ENCODE data around the gene AMPH.

The AMPH gene

DNA sequence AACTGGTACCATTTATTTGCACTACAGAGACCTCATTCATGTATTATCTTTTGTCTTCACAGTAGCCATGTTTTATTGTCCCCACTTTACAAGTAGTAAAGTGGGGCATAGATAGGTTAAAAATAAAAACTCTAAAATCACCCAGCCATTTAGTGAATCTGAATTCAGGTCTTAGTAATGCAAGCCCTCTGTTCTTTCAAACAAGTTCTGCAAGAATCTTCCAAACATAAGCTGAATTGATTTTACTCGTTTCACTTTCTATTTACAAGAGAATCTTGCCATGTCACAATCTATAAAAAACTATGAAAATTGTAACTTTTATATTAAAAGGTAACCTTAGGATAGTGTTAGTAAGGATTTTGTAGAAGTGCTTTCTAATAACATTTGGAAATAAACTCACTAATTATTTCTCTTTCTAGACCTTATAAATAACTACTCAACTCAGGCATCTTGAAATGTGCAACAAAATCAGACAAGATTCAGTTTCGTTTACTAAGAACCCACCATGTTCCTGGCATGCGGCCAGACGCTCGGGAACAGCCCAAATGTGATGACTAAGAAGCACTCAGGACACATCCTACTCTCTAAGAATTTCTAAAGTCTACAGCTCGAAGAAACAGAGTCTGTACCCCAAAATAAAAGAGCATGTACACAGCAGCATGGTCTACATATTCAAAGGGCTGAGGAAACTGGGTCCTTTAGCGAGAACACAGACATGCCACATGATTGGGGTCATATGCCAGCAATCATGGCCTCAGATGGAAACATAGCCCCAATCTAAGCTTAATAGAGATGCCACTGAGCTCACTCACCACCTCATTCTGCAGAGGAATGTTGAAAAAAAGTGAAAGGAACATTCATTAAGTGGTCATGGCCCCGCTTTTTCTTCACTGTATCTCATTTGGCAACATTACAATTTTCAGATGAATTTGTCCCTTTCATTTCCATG, 167.6 kb downstream of the AMPH start:
- no peak for DNase-seq (ENCODE audit: low spot score)

DNA sequence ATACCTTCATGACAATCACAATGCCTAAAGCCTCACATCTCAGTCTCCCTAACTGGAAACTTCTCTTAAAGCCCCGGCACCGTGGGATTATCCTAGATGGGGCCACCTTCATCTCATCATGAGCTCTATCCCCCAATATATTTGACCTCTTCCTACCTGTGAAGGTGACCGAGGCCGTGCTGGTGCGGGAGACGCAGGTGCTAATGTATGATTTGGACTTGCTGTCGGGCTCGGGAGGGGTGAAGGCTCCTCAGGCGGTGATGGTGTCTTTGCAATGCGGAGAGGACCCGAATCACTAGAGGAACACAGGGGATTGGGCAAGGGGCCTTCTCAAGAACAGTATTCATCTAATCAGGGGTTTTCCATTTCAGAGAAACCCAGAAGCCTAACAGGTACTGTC, 168.4 kb downstream of the AMPH start:
- no peak for DNase-seq (ENCODE audit: low spot score)

GRCh38 chr7:38461887-38462286, 169.3 kb downstream of the AMPH start:
- no peak for DNase-seq (ENCODE audit: low spot score)

- no peak for DNase-seq (ENCODE audit: low spot score)
These were observed 177.3 kb downstream of the AMPH start for GRCh38 chr7:38453826-38454225.

DNA sequence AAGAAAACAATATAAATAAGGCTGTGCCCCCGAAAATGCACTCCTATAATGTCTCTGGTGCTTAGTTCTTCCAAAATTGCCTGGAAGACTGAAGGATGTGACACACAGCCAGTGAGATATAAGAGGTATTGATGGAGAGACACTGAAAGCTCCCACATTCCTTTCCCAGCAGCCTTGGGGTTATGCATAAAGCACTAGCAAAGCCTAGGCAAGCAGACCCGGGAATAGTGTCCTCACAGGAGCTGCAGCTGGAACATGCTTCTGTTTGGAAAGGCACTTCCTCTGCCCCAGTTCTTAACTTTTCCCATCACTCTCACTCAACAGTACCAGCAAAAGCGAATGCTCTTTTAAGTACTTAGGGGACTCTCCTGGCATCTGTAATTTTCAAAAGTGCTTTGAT, 178.0 kb downstream of the AMPH start:
- DNase-seq (ENCODE audit: low spot score) = no peak

- no peak for DNase-seq (ENCODE audit: low spot score)
These were observed 178.5 kb downstream of the AMPH start for GRCh38 chr7:38452681-38453108.

GRCh38 chr7:38451840-38452239, 179.3 kb downstream of the AMPH start:
- DNase-seq (ENCODE audit: low spot score) = no peak

DNA sequence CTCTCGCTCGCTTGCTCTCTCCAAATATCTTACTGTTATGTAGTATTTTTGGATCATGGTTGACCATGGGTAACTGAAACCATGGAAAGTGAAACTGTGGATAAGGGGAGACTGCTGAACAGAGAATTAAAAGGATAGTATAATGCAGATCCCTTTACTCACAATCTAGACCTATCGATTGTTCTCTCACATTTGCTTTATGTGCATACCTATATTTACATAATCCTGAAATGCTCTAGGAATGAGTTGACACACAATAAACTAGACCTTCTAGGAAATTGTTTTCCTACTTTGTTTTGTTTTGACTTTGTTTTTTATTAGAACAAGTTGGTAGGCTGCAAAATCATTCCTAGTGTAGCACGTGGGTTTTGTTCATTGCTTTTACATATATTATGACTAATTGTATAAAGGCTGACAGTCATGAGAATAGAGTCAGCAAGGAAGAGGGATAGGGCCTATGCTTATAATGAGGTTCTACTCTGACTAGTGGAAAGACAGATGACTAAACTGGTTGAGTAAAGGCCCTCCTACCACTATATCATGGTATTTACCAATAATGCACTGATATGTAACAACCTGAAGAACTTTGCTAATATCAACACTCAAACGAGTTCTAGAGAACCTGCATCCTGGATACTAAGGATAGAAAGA, 182.5 kb downstream of the AMPH start:
- DNase-seq (ENCODE audit: low spot score) = no peak

DNA sequence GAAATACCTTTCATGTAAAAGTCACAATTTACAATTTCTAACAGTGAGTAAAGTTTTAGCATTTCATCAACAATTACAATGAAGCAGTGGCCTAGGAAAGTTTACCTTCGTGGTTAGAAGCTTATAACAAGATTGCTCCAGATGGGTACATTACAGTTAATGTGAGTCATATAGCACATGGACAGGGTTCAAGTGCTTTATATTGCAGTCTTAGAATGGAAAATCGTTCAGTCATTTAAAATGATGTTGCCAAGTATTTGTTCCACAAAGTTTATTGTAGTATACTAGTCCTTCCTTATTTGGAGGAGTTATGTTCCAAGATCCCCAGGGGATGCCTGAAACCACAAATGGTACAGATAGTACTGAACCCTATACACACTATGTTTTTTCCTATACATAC, 183.1 kb downstream of the AMPH start:
- no peak for DNase-seq (ENCODE audit: low spot score)

DNA sequence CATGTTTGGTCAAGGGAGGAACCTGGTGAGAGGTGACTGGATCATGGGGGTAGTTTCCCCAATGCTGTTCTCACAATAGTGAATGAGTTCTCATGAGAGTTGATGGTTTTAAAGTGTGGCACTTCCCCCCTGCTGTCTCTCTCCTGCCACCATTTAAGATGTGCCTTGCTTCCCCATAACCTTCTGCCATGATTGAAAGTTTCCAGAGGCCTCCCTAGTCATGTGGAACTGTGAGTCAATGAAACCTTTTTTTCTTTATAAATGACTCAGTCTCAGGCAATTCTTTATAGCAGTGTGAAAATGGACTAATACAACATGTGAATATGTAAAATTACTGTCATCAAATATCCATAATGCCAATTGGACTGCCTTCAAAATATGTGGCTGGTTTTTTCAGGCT, 192.2 kb downstream of the AMPH start:
- DNase-seq (ENCODE audit: low spot score) = no peak

GRCh38 chr7:38432671-38433070, 198.5 kb downstream of the AMPH start:
- DNase-seq (ENCODE audit: low spot score) = no peak

GRCh38 chr7:38432080-38432479, 199.1 kb downstream of the AMPH start:
- DNase-seq (ENCODE audit: low spot score) = no peak

DNA sequence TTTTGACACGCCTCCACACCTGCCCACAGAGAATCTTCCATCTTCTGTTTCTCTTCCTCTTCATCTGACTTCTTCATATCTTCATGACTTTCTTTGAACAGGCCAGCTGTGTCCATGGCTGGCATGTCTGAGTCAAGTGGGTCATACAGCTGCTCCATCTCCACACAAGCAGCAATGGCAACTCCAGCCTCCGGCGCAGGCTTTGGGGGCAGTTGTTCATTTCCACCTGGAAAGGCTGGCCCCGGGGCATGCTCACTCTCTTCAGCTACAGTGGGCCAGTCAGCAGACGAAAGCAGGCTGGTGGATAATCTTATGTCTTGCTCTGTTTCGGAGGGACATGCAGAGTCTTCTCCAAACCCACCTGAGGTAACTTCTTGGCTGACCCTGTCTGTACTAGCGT, 202.1 kb downstream of the AMPH start:
- no peak for DNase-seq (ENCODE audit: low spot score)

DNA sequence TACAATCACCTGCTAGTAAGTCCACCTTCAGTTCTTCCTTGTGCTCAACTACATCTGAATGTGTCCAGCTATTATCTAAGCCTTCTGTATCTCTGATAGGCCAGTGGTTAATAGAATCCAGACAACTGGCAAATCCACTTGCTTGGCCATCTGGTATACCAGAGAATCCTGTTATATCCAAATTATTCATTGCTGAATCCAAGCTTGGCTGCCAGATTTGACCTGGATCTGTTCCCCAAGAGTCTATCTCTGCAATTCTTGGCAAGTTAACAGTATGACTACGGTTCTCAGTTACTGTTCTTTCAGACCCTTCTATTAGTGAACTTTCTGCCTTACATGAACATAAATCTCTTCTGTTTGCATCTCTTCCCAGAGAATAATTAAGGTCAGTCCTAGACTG, 203.1 kb downstream of the AMPH start:
- DNase-seq (ENCODE audit: low spot score) = peak; percentile 45

DNA sequence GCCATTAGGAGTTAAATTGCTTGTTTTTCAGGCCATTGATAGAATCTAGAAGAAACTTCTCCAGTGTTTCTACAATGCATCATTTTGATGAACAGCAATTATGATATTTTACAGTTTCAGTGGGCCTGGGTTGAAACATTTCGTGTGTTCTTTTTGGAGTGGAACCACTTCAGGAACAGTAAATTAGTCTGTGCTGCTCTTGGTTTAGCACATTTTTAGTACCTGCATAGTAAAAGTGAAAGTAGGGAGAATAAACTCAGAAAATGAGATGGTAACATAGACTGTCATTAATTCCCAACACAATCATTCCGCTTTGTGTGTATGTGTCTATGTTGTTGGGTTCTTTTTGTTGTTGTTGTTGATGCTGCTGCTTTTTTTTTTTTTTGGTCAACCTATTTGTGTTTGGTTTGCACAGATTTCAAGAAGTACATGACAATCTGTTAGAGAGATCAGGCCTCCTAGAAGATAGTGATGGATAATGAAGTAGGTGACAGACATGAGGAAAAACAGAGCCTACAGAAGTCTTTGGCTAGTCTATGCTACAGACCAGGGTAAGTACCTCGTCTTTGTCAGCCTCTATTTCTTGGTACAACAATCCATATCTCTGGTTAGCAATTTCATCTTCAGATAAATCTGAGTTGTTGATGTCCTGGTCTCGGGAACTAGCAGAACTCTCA, 203.8 kb downstream of the AMPH start:
- DNase-seq (ENCODE audit: low spot score) = peak; percentile 55

DNA sequence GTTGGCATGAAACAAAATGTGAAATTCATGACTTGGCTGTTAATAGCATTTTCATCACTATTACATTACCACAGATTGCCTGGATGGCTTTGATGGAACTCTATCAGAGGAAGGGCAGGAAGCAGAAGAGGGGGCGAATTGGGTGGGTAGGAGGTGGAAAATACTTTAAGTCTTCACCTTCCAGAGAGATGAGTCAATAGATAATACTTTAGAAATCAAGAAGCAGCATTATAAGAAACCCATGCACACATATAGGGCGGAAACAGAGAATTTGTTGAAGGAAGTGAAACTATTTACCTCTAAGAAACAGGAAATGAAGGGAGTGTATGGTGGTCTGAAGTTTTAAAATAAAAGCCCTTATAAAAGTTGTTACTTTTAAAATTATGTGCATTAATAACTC, 205.7 kb downstream of the AMPH start:
- no peak for DNase-seq (ENCODE audit: low spot score)

GRCh38 chr7:38424750-38425463, 206.3 kb downstream of the AMPH start:
- DNase-seq (ENCODE audit: low spot score) = no peak

DNA sequence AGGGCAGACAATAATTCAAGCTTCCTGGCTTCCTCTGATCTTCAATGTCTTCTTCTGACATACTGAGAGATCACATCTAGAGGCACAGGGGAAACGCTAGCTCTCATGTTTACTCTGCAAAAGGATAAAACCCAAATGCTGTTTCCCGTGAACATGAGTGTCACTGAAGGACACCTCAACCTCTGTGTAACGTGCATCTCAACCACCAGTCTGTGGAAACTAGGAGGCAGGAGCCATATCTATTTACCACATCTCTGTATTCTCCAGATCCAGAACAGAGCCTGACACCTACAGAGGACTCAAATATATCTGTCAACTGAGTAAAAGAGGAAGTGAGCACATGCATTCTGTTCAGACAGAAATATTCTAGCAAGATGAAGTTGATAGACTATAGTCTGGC, 217.4 kb downstream of the AMPH start:
- DNase-seq (ENCODE audit: low spot score) = no peak

GRCh38 chr7:38411404-38411803, 219.8 kb downstream of the AMPH start:
- DNase-seq (ENCODE audit: low spot score) = peak; percentile 9

DNA sequence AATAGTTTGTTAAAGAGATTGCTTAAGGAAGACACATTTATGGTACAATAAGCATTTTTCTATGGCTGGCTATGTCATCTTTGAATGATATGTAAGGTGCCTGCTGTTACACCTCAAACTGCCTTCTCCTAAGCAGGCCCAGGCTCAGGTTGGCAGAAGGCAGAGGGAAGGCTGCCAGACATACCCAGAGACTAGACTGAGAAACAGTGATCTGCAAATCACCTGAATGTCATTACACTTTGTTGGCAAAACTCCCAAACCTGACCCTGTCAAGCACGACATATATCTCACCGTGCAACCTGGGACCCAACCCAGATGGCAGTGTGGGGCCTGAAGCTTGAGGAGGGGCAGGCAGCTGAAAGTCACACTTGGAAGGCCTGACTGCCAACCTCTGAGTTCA, 221.1 kb downstream of the AMPH start:
- DNase-seq (ENCODE audit: low spot score) = no peak

DNA sequence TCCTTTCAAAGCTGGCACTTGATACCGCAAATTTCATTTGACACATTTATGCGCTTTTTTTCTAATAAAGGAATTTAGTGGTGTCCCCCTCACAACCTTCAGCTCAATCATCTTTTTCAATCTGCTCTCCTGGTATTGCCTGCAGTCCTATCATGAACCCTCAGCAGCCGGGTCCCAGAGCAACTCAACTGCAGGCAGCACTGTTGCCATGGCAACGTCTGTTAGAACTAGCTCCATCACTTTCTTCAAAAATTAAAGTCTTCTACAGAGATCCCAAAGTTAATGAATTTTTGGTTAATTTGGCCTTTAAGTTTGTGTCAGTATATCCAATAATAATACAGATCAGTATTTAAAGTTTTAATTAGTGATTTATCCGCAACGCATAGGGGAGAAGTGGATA, 221.6 kb downstream of the AMPH start:
- no peak for DNase-seq (ENCODE audit: low spot score)
